Osteocyte (in vitro differentiated cells): Measurements from ENCODE around the gene SCGB1A1. TPM values are rescaled to one million over a fixed set of nuclear protein-coding genes. Genes with fewer than 3 reads are reported as not detected.

Source experiments
- DNase-seq: peaks from one replicate; pipeline ENCODE4 v3.0.0; 2021; ENCODE audit warnings: mixed read lengths; ENCODE audit not compliant: unreplicated experiment; ENCODE audit errors: extremely low spot score
- H3K27ac Mint-ChIP-seq: one replicate; pipeline ENCODE4 v1.8.0; 2021; ENCODE audit warnings: mild to moderate bottlenecking, mixed read lengths; ENCODE audit not compliant: unreplicated experiment
- H3K27me3 Mint-ChIP-seq: one replicate; pipeline ENCODE4 v1.8.0; 2021; ENCODE audit warnings: mixed read lengths; ENCODE audit not compliant: unreplicated experiment
- H3K36me3 Mint-ChIP-seq: one replicate; pipeline ENCODE4 v1.8.0; 2021; ENCODE audit warnings: mixed read lengths; ENCODE audit not compliant: unreplicated experiment
- H3K4me1 Mint-ChIP-seq: one replicate; pipeline ENCODE4 v1.8.0; 2021; ENCODE audit warnings: mixed read lengths; ENCODE audit not compliant: unreplicated experiment
- H3K4me3 Mint-ChIP-seq: one replicate; pipeline ENCODE4 v1.8.0; 2021; ENCODE audit warnings: mild to moderate bottlenecking, moderate library complexity, mixed read lengths; ENCODE audit not compliant: unreplicated experiment
- H3K9me3 Mint-ChIP-seq: one replicate; pipeline ENCODE4 v1.8.0; 2021; ENCODE audit warnings: mixed read lengths; ENCODE audit not compliant: unreplicated experiment
- CTCF ChIP-seq: fragments of 200-600 bp; sonication (generic); IDR thresholded peaks from 2 replicates; pipeline ENCODE4 v1.5.0; 2021; ENCODE audit warnings: antibody characterized with exemption, mild to moderate bottlenecking, moderate library complexity
- long read RNA-seq: library from polyadenylated mRNA; unstranded; transcript quantifications from one replicate; pipeline ENCODE4 v2.0.0, GENCODE V29; 2021
- total RNA-seq: library from RNA; stranded (reverse); gene quantifications from 2 replicates; pipeline ENCODE4 v1.2.1, GENCODE V29; 2021

SCGB1A1 gene
- total RNA-seq = not detected in 2 replicates
- long read RNA-seq = 0 reads

- no peak for DNase-seq
- H3K27ac Mint-ChIP-seq = no peak within 1 kb of the TSS
- H3K27me3 Mint-ChIP-seq = peaks cover 2% of the 10 kb centered on the region
- no peak for TF ChIP-seq CTCF
- H3K36me3 Mint-ChIP-seq = no peaks in the 10 kb centered on the region
- no peak within 1 kb of the TSS for H3K4me3 Mint-ChIP-seq
- no peaks in the 10 kb centered on the region for H3K9me3 Mint-ChIP-seq
- peaks cover 9% of the 10 kb centered on the region for H3K4me1 Mint-ChIP-seq
Observed at GRCh38 chr11:62418733-62419132, at the start of gene SCGB1A1. Gene SCGB1A1 (plus strand): TSS chr11:62419033. CDS start chr11:62419096, 63 bp downstream.

DNA sequence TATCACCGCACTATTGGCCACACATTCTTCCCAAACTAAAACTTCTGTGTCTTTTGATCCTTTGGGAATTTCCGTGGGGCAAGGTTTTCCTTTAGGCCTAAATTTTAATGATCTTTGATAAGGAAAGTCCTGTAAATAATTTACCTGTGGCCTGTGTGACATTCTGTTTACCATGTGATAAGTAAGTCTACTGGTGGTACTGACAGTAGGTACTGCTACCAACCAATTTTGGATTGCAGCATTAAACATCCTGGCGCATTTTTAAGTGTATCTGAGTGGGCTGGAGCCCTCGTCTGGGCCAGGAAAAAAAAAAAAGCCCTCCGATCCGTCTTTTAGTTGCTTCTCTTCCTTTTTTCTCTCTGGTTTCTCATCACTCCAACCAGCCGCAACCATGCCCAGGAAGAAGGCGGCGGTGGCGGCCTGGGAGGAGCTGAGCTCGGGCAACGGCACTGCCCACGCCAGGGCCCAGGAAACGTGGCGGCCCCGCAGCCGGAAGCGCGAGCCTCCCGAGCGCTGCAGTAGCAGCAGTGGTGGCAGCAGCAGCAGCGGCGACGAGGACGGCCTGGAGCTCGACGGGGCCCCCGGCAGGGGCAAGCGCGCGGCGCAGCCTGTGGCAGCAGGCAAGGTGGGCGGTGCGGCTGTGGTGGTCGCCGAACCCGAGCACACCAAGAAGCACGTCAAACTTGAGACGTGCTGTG is 47.9 kb upstream of the SCGB1A1 start:
- Mint-ChIP-seq H3K9me3 (peaks cover 4% of the 10 kb centered on the region), H3K36me3 (no peaks in the 10 kb centered on the region), H3K4me3 (no peak overlapping the region), H3K27me3 (no peaks in the 10 kb centered on the region), H3K4me1 (no peaks in the 10 kb centered on the region), H3K27ac (no peak overlapping the region)
- no peak for TF ChIP-seq CTCF
- no peak for DNase-seq

DNA sequence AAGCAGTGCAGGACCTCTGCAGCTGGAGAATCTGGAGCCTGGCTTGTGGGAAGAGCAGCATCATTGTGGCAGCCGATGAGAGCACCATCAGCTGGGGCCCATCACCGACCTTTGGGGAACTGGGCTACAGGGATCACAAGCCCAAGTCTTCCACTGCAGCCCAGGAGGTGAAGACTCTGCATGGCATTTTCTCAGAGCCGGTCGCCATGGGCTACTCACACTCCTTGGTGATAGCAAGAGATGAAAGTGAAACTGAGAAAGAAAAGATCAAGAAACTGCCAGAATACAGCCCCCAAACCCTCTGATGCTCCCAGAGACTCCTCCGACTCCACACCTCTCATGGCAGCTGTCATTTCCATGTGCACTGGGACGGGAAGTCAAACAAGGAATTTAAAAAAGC is 46.0 kb upstream of the SCGB1A1 start:
- Mint-ChIP-seq H3K27me3 (no peaks in the 10 kb centered on the region), H3K36me3 (no peaks in the 10 kb centered on the region), H3K4me1 (no peaks in the 10 kb centered on the region), H3K9me3 (peaks cover 4% of the 10 kb centered on the region), H3K27ac (no peak overlapping the region), H3K4me3 (no peak overlapping the region)
- TF ChIP-seq CTCF = no peak
- DNase-seq = no peak

DNA sequence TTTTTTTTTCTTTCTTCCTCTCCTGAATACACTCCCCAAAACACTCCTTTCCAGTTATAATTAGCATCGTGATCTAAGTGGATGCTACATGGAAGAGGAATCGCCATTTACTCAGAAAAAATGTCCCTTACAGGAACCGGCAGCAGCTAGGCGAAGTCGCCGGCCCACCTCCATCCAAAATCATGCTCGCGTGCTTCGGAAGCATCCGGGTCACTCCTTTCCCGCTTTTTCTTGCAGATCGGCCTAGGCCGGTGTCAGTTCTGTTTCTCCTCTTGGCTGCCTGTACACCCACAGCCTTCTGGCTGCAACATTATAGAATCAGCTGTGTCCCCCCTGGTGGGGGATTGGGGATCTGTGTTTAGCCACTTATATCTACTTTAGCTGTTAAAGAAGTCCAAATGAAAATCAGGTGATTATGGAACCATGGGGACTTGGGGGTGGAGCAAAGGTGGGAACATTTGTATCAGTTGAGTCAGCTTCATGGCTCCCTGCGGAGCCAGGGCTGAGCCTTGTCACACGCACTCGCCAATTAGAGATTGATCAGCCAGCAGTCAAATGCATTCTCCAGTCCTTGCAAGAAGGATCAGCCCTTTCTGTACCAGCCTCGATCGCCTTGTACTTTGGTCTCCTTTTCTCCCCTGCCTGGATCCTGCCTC is 45.2 kb upstream of the SCGB1A1 start:
- Mint-ChIP-seq H3K9me3 (no peaks in the 10 kb centered on the region), H3K27me3 (no peaks in the 10 kb centered on the region), H3K4me1 (peaks cover 1% of the 10 kb centered on the region), H3K27ac (no peak overlapping the region), H3K4me3 (no peak overlapping the region), H3K36me3 (no peaks in the 10 kb centered on the region)
- DNase-seq = no peak
- TF ChIP-seq CTCF = no peak

GRCh38 chr11:62374801-62375200 is 44.0 kb upstream of the SCGB1A1 start:
- H3K9me3 Mint-ChIP-seq = no peaks in the 10 kb centered on the region
- H3K4me3 Mint-ChIP-seq = no peak overlapping the region
- H3K4me1 Mint-ChIP-seq = peaks cover 1% of the 10 kb centered on the region
- no peak for DNase-seq
- peaks cover 3% of the 10 kb centered on the region for H3K27me3 Mint-ChIP-seq
- no peaks in the 10 kb centered on the region for H3K36me3 Mint-ChIP-seq
- no peak overlapping the region for H3K27ac Mint-ChIP-seq
- no peak for TF ChIP-seq CTCF
